Hepatocyte (in vitro differentiated cells): Measurements from ENCODE around the gene NSUN6.

Experiments used
- CTCF ChIP-seq: fragments of 200-600 bp; sonication (generic); IDR thresholded peaks from 2 replicates; pipeline ENCODE4 v1.5.1; 2016; ENCODE audit warnings: antibody characterized with exemption, mild to moderate bottlenecking; ENCODE audit not compliant: poor library complexity
- EZH2 ChIP-seq: fragments of 200-600 bp; sonication (generic); IDR thresholded peaks from 2 replicates; pipeline ENCODE4 v1.6.1; 2016; ENCODE audit warnings: antibody characterized with exemption, mild to moderate bottlenecking, borderline replicate concordance

- TF ChIP-seq CTCF (no peak), EZH2 (no peak)
These were observed 127.5 kb downstream of the NSUN6 start for GRCh38 chr10:18523858-18524257.
